Epidermal melanocyte (primary cell): Measurements from ENCODE around the gene SEMA5A.

Experiments
- DNase-seq: peaks from one replicate; pipeline ENCODE4 v3.0.0; 2011; ENCODE audit warnings: low spot score; ENCODE audit not compliant: insufficient read length

The SEMA5A gene

GRCh38 chr5:9335269-9335668, 210.6 kb downstream of the SEMA5A start:
- DNase-seq = no peak

- no peak for DNase-seq
Measured at GRCh38 chr5:9332026-9332425, 213.8 kb downstream of the SEMA5A start.

GRCh38 chr5:9331372-9331771, 214.5 kb downstream of the SEMA5A start:
- no peak for DNase-seq

- DNase-seq = no peak
Measured at GRCh38 chr5:9329125-9329524, 216.8 kb downstream of the SEMA5A start.

GRCh38 chr5:9325549-9325948, 220.3 kb downstream of the SEMA5A start:
- no peak for DNase-seq

GRCh38 chr5:9324348-9325077, 221.4 kb downstream of the SEMA5A start:
- DNase-seq = no peak

- DNase-seq = no peak
Measured at GRCh38 chr5:9320652-9321051, 225.2 kb downstream of the SEMA5A start.

GRCh38 chr5:9318031-9318430, 227.8 kb downstream of the SEMA5A start:
- no peak for DNase-seq

- DNase-seq = no peak
Measured at GRCh38 chr5:9316733-9317132, 229.1 kb downstream of the SEMA5A start.

GRCh38 chr5:9316041-9316440, 229.8 kb downstream of the SEMA5A start:
- no peak for DNase-seq

GRCh38 chr5:9314558-9314957, 231.3 kb downstream of the SEMA5A start:
- no peak for DNase-seq

- no peak for DNase-seq
Measured at GRCh38 chr5:9313751-9314150, 232.1 kb downstream of the SEMA5A start.

GRCh38 chr5:9307150-9307549, 238.7 kb downstream of the SEMA5A start:
- DNase-seq = no peak

GRCh38 chr5:9302218-9302617, 243.7 kb downstream of the SEMA5A start:
- no peak for DNase-seq

- DNase-seq = no peak
Measured at GRCh38 chr5:9301200-9301599, 244.7 kb downstream of the SEMA5A start.

- DNase-seq = no peak
Measured at GRCh38 chr5:9297134-9297533, 248.7 kb downstream of the SEMA5A start.

GRCh38 chr5:9295466-9295801, 250.4 kb downstream of the SEMA5A start:
- DNase-seq = no peak

GRCh38 chr5:9294793-9295465, 250.9 kb downstream of the SEMA5A start:
- DNase-seq = no peak

GRCh38 chr5:9288234-9288633, 257.6 kb downstream of the SEMA5A start:
- no peak for DNase-seq

- DNase-seq = no peak
Measured at GRCh38 chr5:9284781-9285307, 261.0 kb downstream of the SEMA5A start.

GRCh38 chr5:9284272-9284671, 261.6 kb downstream of the SEMA5A start:
- no peak for DNase-seq

- no peak for DNase-seq
Measured at GRCh38 chr5:9283473-9283872, 262.4 kb downstream of the SEMA5A start.

GRCh38 chr5:9283021-9283420, 262.9 kb downstream of the SEMA5A start:
- no peak for DNase-seq
